Right renal pelvis (tissue), 4 donors: ENCODE results near the gene VPS13C. TPM values are rescaled to one million over a fixed set of nuclear protein-coding genes. Genes with fewer than 3 reads are reported as not detected.

ENCODE experiments used
- DNase-seq, 4 donors: peaks; one replicate each; pipeline ENCODE4 v3.0.0-alpha.2; 2013; ENCODE audit warnings: low read depth in 4 of 4, low spot score in 3 of 4, missing footprints in 1 of 4
- polyA plus RNA-seq, 4 donors: library from polyadenylated mRNA; unstranded; fragments of 120-200 nt; gene quantifications; one replicate each; pipeline ENCODE4 v1.2.1, GENCODE V29; 2013; ENCODE audit not compliant: insufficient read length in 4 of 4

Gene VPS13C
- polyA plus RNA-seq, 4 donors = 32.8 to 46.8 (median 39.0) TPM

DNA sequence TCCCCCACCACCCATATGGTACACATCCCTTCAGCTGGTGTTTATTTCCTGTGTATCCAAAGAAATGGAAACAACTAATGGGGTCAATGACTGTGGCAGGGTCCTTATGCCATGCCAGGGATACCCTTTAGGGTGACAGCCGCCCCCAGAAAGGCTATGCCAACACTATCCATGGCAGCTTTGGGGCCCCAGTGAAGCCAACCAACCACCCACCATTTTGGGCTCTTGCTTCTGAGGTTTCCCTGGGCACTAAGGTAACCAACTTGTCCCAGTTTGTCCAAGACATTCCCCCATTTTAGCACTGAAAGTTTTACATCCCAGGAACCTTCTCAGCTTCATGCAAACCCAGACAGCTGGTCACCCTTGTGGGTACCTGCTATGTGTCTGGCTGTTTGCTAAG is 233.1 kb downstream of the VPS13C start:
- DNase-seq = no peak

GRCh38 chr15:61824291-61824690 is 236.0 kb downstream of the VPS13C start:
- no peak for DNase-seq

DNA sequence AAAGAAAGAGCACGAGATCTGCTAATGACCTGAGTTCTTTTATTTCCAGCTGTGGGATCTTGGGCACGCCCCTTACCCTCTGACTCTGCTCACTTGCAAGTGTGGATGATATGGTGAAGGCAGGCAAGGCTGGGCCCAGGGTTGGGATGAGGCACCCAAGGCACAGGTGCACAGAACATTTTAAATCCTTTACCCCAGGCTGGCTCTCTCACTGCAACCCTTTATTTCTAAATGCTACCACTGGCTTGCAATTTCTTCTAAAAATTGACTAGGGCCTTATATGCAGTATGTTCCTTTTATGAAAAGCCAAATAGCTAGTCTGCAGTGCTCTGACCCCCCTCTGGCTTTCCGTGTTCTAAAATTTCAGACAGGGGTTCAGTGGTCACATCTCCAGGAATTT is 237.7 kb downstream of the VPS13C start:
- no peak for DNase-seq

- no peak for DNase-seq
Measured at GRCh38 chr15:61820951-61821350, 239.3 kb downstream of the VPS13C start.

DNA sequence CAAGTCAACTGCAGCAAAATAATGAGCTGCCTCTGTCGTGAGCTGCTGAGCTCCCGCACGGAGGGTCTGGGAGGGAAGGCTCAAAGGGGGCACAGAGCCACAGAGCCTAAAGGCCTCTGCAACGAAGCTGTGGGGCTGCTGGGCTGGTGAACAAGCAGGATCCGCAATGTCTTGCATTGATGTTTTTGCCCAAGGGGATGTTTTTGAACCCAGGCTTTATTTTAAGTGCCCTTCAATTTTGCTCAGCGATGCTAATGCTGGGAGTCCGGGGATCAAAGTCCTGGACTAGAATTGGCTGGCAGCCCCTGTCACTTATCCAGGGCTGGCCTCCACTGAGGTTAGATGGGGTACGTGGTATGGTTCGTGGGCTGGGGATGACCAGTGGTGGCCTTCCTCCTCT is 240.0 kb downstream of the VPS13C start:
- no peak for DNase-seq

GRCh38 chr15:61819386-61819785 is 240.9 kb downstream of the VPS13C start:
- no peak for DNase-seq

DNA sequence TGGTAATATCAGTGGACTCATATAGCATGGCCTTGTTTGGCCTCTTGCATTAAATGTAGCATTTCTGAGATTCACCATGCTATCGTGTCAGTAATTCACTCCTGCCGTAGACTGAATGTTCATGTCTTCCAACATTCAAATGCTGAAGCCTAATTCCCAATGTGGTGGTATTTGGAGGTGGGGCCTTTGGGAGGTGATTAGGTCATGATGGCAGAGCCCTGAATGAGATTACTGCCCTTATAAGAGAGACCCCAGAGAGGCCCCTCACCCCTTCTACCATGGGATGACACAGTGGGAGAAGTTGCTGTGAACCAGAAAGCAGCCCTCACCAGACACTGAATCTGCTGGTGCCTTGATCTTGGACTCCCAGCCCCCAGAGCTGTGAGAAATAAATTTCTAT is 241.4 kb downstream of the VPS13C start:
- DNase-seq = no peak

- DNase-seq = no peak
Measured at GRCh38 chr15:61816856-61817255, 243.4 kb downstream of the VPS13C start.

GRCh38 chr15:61815356-61816083 is 244.7 kb downstream of the VPS13C start:
- no peak for DNase-seq

DNA sequence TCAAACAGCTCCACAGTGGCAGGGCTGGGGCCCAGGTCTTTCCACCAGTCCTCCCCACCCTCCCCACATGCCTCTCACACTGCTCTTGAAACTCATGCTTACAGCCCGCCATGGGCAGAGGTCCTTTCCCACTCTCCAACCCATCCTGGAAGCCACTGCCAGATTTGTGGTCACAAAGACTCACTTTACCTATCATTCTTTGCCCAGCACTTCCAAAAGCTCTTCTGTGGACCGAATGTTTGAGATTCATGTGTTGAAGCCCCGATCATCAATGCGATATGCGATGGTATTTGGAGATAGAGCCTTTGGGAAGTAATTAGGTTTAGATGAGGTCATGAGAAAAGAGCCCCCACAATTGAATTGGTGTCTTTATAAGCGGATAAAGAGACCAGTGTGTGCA is 247.8 kb downstream of the VPS13C start:
- no peak for DNase-seq

DNA sequence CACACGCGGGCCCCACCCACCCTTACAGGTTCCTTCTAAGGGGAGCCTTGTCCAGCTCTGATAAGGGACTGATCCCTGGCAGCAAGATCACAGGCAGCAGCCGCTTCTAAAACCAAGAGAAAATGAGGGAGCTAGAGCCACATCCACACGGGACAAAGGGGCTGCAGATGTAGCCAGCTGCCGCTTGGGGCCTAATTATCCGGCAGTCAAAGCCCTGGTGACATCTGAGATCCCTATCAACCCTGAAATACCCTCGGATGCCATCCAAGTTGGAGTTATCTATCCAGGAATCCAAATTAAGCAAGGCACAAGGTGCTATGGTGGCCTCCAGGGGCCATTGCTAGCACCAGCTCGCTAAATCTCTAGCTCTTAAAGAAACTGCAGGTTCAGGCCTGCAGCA is 248.3 kb downstream of the VPS13C start:
- no peak for DNase-seq

- DNase-seq = no peak
Measured at GRCh38 chr15:61809216-61809615, 251.0 kb downstream of the VPS13C start.

- DNase-seq = no peak
Measured at GRCh38 chr15:61807281-61807929, 252.8 kb downstream of the VPS13C start.

Other genes with a start within 250 kb of the VPS13C start
- gene C2CD4A, start 6.5 kb upstream of the VPS13C start, polyA plus RNA-seq = under 1 TPM; 0.28 to 0.39 (median 0.37) TPM
- gene C2CD4B, start 104.8 kb upstream of the VPS13C start, polyA plus RNA-seq = 1 to 10 TPM in 1 of 4 donors, under 1 TPM in 3; 0.36 to 1.1 (median 0.64) TPM